AG04450 (cell line): ENCODE measurements around the gene ABTB1. TPM values are rescaled to one million over a fixed set of nuclear protein-coding genes. Genes with fewer than 3 reads are reported as not detected.

Experiments used
- CTCF ChIA-PET: fragments of 300-600, 350-600 bp; formaldehyde crosslinking; extraction: SDS; loops from one replicate; lab custom pipeline; 2022; ENCODE audit warnings: antibody characterized with exemption, inconsistent platforms; lab: Charles Lee
- POLR2A ChIA-PET: fragments of 350-600 bp; formaldehyde crosslinking; extraction: SDS; loops from one replicate; lab custom pipeline; 2021; ENCODE audit warnings: antibody characterized with exemption, inconsistent platforms; lab: Yijun Ruan, JAX
- DNase-seq: peaks from one replicate; pipeline ENCODE4 v3.0.0-alpha.2; 2011; ENCODE audit warnings: low read depth, low spot score
- H3K27ac ChIP-seq: one replicate; pipeline ENCODE4 v1.5.1; 2012; ENCODE audit warnings: low read depth, low read length, control low read depth
- H3K27me3 ChIP-seq: one replicate; pipeline ENCODE4 v1.6.0; 2012; ENCODE audit warnings: low read length; ENCODE audit not compliant: control insufficient read depth, insufficient read depth
- H3K4me3 ChIP-seq: 2 replicates; pipeline ENCODE4 v1.5.1; 2011; ENCODE audit warnings: mild to moderate bottlenecking, low read depth, low read length, control low read depth
- H3K9me3 ChIP-seq: 2 replicates; pipeline ENCODE4 v1.5.1; 2012; ENCODE audit warnings: low read length; ENCODE audit not compliant: control insufficient read depth, insufficient read depth
- polyA minus RNA-seq: library from RNA; depleted of rRNA, polyadenylated mRNA; stranded (reverse); fragments of >200 nt; gene quantifications from 2 replicates; pipeline ENCODE4 v1.2.3, GENCODE V29; 2011; rRNA and poly(A)+ RNA removed
- polyA plus RNA-seq: library from polyadenylated mRNA; depleted of rRNA; stranded (reverse); fragments of >200 nt; gene quantifications from 2 replicates; pipeline ENCODE4 v1.2.3, GENCODE V29; 2011; rRNA removed
- TF ChIP-seq, protein P1 (sequence below): IDR thresholded peaks from 2 replicates; pipeline ENCODE4 v1.5.1; 2011; ENCODE audit warnings: low read depth, low read length, control low read depth, inconsistent platforms

ABTB1 gene
- polyA plus RNA-seq (15.5 and 19.5 TPM in 2 replicates), polyA minus RNA-seq (22.1 and 30.5 TPM in 2 replicates)

DNA sequence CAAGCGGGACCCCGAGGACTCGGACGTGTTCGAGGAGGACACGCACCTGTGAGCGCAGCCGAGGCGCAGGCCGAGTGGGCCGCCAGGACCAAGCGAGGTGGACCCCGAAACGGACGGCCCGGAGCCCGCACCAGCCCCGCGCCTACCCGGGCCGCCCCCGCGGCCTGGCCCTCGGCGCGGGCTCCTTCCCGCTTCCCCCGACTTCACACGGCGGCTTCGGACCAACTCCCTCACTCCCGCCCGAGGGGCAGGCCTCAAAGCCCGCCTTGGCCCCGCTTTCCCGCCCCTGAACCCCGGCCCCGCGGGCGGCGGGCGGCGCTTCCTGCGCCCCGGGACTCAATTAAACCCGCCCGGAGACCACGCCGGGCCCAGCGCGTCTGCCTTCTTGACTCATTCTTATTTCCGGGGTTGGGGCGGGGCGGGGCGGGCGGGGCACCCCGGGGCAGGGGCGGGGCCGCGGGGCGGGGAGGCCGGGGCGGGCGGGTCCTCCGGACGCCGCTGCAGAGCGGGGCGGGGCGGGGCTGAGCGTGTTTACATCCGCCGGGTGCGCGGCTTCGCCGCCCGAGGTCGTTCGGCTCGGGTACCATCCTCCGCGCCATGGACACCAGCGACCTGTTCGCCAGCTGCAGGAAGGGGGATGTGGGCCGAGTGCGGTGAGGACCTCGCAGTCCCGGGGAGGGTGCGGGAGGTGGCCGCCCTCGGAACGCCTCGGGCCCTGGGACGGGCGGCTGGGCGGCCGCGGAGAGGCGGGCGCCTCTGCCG lies at the start of gene ABTB1:
Gene ABTB1, plus strand, starts transcription at position 524 of the 762 bp plus-strand sequence. Its CDS starts 74 bp downstream, at position 598.
- CTCF ChIA-PET, result interaction anchor here (0.5 to 1.0 kb wide), 3 partner anchors 16 to 149 kb away, joined by 3 to 5 read pairs (median 3); partner anchors contain the start of gene MGLL
- H3K9me3 ChIP-seq, result no peaks in the 10 kb centered on the region; the same call in 1 of the 2 replicates
- TF ChIP-seq, protein P1, sequence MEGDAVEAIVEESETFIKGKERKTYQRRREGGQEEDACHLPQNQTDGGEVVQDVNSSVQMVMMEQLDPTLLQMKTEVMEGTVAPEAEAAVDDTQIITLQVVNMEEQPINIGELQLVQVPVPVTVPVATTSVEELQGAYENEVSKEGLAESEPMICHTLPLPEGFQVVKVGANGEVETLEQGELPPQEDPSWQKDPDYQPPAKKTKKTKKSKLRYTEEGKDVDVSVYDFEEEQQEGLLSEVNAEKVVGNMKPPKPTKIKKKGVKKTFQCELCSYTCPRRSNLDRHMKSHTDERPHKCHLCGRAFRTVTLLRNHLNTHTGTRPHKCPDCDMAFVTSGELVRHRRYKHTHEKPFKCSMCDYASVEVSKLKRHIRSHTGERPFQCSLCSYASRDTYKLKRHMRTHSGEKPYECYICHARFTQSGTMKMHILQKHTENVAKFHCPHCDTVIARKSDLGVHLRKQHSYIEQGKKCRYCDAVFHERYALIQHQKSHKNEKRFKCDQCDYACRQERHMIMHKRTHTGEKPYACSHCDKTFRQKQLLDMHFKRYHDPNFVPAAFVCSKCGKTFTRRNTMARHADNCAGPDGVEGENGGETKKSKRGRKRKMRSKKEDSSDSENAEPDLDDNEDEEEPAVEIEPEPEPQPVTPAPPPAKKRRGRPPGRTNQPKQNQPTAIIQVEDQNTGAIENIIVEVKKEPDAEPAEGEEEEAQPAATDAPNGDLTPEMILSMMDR, result no peak
- no peaks in the 10 kb centered on the region for H3K27me3 ChIP-seq
- DNase-seq, result no peak
- H3K4me3 ChIP-seq, result peak within 1 kb of the TSS; percentile 85
- peak within 1 kb of the TSS; percentile 2 for H3K27ac ChIP-seq
- POLR2A ChIA-PET, result interaction anchor here (0.7 to 1.6 kb wide), 2 partner anchors 11 to 119 kb away, joined by 3 read pairs; no protein-coding TSS in a partner anchor

DNA sequence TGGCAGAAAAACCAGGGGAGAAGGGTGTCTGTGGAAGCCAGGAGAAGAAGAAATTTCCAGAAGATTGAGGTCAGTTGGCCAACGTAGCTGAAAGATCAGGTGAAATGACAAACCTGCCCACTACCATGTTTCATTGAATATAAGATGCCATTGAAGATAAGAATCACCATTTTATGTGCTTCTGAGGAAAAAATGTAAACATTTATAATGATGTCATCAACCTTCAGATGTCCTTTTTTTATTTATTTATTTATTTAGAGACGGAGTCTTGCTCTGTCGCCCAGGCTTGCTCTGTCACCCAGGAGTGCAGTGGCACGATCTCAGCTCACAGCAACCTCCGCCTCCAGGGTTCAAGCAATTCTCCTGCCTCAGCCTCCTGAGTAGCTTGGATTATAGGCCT lies 48.7 kb upstream of the ABTB1 start:
- no peak for DNase-seq
- ChIA-PET CTCF (no interaction called here), POLR2A (no interaction called here)
- no peak overlapping the region for H3K27ac ChIP-seq
- H3K9me3 ChIP-seq, result peaks cover 3% of the 10 kb centered on the region; the same call in 1 of the 2 replicates
- H3K4me3 ChIP-seq, result no peak overlapping the region
- TF ChIP-seq, protein P1, result no peak
- peaks cover 17% of the 10 kb centered on the region for H3K27me3 ChIP-seq

DNA sequence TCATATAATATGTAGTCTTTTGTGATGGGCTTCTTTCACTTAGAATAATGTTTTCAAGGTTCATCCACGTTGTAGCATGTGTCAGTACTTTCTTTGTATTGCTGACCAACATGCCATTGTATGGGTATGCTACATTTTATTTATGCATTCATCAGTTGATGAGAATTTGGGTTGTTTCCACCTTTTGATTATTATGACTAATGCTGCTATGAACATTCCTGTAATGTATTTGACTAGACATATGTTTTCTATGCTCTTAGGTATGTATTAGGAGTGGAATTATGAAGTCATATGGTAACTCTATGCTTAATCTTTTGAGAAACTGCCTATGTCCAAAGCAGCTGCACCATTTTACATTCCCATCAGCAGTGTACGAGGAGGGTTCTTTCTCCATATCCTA lies 46.9 kb upstream of the ABTB1 start:
- Histone ChIP-seq H3K27ac (no peak overlapping the region), H3K27me3 (peaks cover 30% of the 10 kb centered on the region), H3K4me3 (no peak overlapping the region), H3K9me3 (peaks cover 6% of the 10 kb centered on the region; the same call in 1 of the 2 replicates)
- CTCF ChIA-PET, result no interaction called here
- DNase-seq, result no peak
- POLR2A ChIA-PET, result interaction anchor here (1.2 kb wide), 1 partner anchor 52 kb away, joined by 5 read pairs; no protein-coding TSS in a partner anchor
- TF ChIP-seq, protein P1, result no peak

DNA sequence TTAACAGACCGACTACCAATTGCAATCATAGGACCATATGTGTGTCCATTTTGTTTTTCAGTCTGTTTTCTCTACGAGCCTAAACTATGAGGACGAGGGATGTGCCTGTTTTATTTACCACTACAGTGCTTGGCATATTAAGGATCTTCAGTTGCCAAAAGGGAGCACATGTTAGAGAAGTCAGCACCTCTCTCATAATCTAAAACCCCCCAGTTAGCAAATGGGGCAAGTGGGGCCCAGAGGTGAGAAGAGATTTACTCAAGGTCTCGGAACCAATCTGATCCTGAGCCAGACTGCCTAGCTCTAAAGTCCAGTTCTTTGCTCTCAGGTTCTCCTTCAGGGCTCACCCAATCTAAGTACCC lies 44.3 kb upstream of the ABTB1 start:
- Histone ChIP-seq H3K27ac (no peak overlapping the region), H3K27me3 (peaks cover 38% of the 10 kb centered on the region), H3K4me3 (no peak overlapping the region), H3K9me3 (peaks cover 6% of the 10 kb centered on the region; the same call in 1 of the 2 replicates)
- CTCF ChIA-PET, result interaction anchor here (0.9 kb wide), 1 partner anchor 53 kb away, joined by 5 read pairs; no protein-coding TSS in a partner anchor
- TF ChIP-seq, protein P1, result no peak
- DNase-seq, result no peak
- POLR2A ChIA-PET, result no interaction called here
